Neural crest cell (in vitro differentiated cells): ENCODE results near the gene NHSL1. TPM values are rescaled to one million over a fixed set of nuclear protein-coding genes. Genes with fewer than 3 reads are reported as not detected.
A peak's percentile ranks its signal among the peaks of the same experiment; 100 is the strongest.

Experiments
- DNase-seq: peaks from one replicate; pipeline ENCODE4 v3.0.0; 2021; ENCODE audit warnings: low read depth, mixed read lengths, low spot score
- H3K27ac Mint-ChIP-seq: one replicate; pipeline ENCODE4 v1.8.0; 2021; ENCODE audit warnings: mild to moderate bottlenecking, mixed read lengths; ENCODE audit not compliant: unreplicated experiment
- H3K27me3 Mint-ChIP-seq: 2 replicates; pipeline ENCODE4 v1.8.0; 2021; ENCODE audit warnings: low read depth, mild to moderate bottlenecking, mixed read lengths
- H3K36me3 Mint-ChIP-seq: 2 replicates; pipeline ENCODE4 v1.8.0; 2021; ENCODE audit warnings: low read depth, mild to moderate bottlenecking, mixed read lengths
- H3K4me1 Mint-ChIP-seq: 2 replicates; pipeline ENCODE4 v1.8.0; 2021; ENCODE audit warnings: mixed read lengths
- H3K4me3 Mint-ChIP-seq: one replicate; pipeline ENCODE4 v1.8.0; 2021; ENCODE audit warnings: mild to moderate bottlenecking, mixed read lengths
- H3K9me3 Mint-ChIP-seq: 2 replicates; pipeline ENCODE4 v1.8.0; 2021; ENCODE audit warnings: mixed read lengths
- CTCF ChIP-seq: fragments of 200-600 bp; sonication (generic); conservative IDR thresholded peaks from 2 replicates; pipeline ENCODE4 v1.5.0; 2021; ENCODE audit warnings: antibody characterized with exemption, mild to moderate bottlenecking
- total RNA-seq: library from RNA; stranded (reverse); gene quantifications from 2 replicates; pipeline ENCODE4 v1.2.1, GENCODE V29; 2021

The NHSL1 gene
- total RNA-seq, 1 donor from 2014 or later = 54.7 TPM

GRCh38 chr6:138523347-138524210, 24.3 kb upstream of the NHSL1 start:
- no peak for DNase-seq
- H3K27me3 Mint-ChIP-seq = no peaks in the 10 kb centered on the region
- H3K36me3 Mint-ChIP-seq = peaks cover under 1% of the 10 kb centered on the region
- TF ChIP-seq CTCF = no peak
- peaks cover 49% of the 10 kb centered on the region for H3K4me1 Mint-ChIP-seq
- no peak overlapping the region for H3K4me3 Mint-ChIP-seq
- no peaks in the 10 kb centered on the region for H3K9me3 Mint-ChIP-seq
- H3K27ac Mint-ChIP-seq = no peak overlapping the region

- Mint-ChIP-seq H3K9me3 (peaks cover 3% of the 10 kb centered on the region), H3K27ac (no peak overlapping the region), H3K36me3 (peaks cover 8% of the 10 kb centered on the region), H3K4me3 (no peak overlapping the region), H3K4me1 (peaks cover 39% of the 10 kb centered on the region), H3K27me3 (no peaks in the 10 kb centered on the region)
- no peak for DNase-seq
- no peak for TF ChIP-seq CTCF
Observed at GRCh38 chr6:138522611-138523010, 23.3 kb upstream of the NHSL1 start.

- peaks cover 15% of the 10 kb centered on the region for H3K36me3 Mint-ChIP-seq
Observed at GRCh38 chr6:138521790-138522189, 22.5 kb upstream of the NHSL1 start.

GRCh38 chr6:138520463-138520862, 21.2 kb upstream of the NHSL1 start:
- DNase-seq = no peak
- H3K9me3 Mint-ChIP-seq = peaks cover 3% of the 10 kb centered on the region
- H3K27me3 Mint-ChIP-seq = no peaks in the 10 kb centered on the region
- TF ChIP-seq CTCF = peak; percentile 61
- H3K4me3 Mint-ChIP-seq = no peak overlapping the region
- H3K4me1 Mint-ChIP-seq = peaks cover 35% of the 10 kb centered on the region
- peaks cover 21% of the 10 kb centered on the region for H3K36me3 Mint-ChIP-seq
- H3K27ac Mint-ChIP-seq = no peak overlapping the region

More at GRCh38 chr6:138521790-138522189, 22.5 kb upstream of the NHSL1 start:
- Mint-ChIP-seq H3K27ac (no peak overlapping the region), H3K27me3 (no peaks in the 10 kb centered on the region), H3K4me3 (peak overlapping the region; percentile 31), H3K4me1 (peaks cover 31% of the 10 kb centered on the region), H3K9me3 (peaks cover 3% of the 10 kb centered on the region)
- TF ChIP-seq CTCF = no peak
- no peak for DNase-seq

- H3K9me3 Mint-ChIP-seq = peaks cover 3% of the 10 kb centered on the region
Observed at GRCh38 chr6:138518054-138518453, 18.8 kb upstream of the NHSL1 start.

More at GRCh38 chr6:138518054-138518453, 18.8 kb upstream of the NHSL1 start:
- no peak for TF ChIP-seq CTCF
- no peaks in the 10 kb centered on the region for H3K27me3 Mint-ChIP-seq
- no peak overlapping the region for H3K27ac Mint-ChIP-seq
- peaks cover 23% of the 10 kb centered on the region for H3K36me3 Mint-ChIP-seq
- no peak overlapping the region for H3K4me3 Mint-ChIP-seq
- peaks cover 47% of the 10 kb centered on the region for H3K4me1 Mint-ChIP-seq
- DNase-seq = no peak
